ENCODE measurements around the gene ASB5.
"Not testable (repeated sequence)": the region's sequence is repeated elsewhere in the genome, so short reads cannot be mapped to it uniquely, and the experiment has no call there.

The ASB5 gene

DNA sequence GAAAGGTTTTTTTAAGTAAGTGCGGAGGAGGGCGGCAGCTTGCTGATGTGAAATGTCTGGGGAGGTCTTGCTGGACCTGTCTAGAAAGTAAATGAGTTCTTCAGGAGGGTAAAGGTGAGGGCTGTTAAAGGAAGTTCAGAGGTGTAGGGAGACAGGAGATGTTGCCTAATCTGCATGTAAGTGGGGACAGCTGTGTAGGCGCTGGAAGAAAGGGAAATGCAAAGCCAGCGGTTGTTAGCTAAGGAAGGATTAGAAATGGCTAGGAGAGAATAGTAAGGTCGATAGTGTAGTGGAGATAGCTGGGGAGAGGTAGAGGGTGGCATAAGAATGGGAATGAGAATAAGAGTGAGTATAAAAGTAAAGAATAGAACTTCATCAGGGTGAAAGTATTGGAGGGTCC is 26.9 kb upstream of the ASB5 start:
- H3K9me3 ChIP-seq (ENCODE audit: low read length); H2AFZ ChIP-seq (ENCODE audit: low read depth, low read length); H3K4me3 ChIP-seq (ENCODE audit: low read length); H3K4me1 ChIP-seq (ENCODE audit: insufficient read depth, low read length); H3K36me3 ChIP-seq (ENCODE audit: insufficient read depth, low read length); H3K27me3 ChIP-seq (ENCODE audit: insufficient read depth, low read length): not testable (repeated sequence)

- no peaks in the 10 kb centered on the region for H3K9me3 ChIP-seq (ENCODE audit: low read length)
- H3K4me3 ChIP-seq (ENCODE audit: low read length): no peak overlapping the region
- no peaks in the 10 kb centered on the region for H3K36me3 ChIP-seq (ENCODE audit: insufficient read depth, low read length)
- no peak overlapping the region for H2AFZ ChIP-seq (ENCODE audit: low read depth, low read length)
- no peaks in the 10 kb centered on the region for H3K27me3 ChIP-seq (ENCODE audit: insufficient read depth, low read length)
- H3K4me1 ChIP-seq (ENCODE audit: insufficient read depth, low read length): no peaks in the 10 kb centered on the region
These were observed 24.6 kb upstream of the ASB5 start for GRCh38 chr4:176293660-176294059.

DNA sequence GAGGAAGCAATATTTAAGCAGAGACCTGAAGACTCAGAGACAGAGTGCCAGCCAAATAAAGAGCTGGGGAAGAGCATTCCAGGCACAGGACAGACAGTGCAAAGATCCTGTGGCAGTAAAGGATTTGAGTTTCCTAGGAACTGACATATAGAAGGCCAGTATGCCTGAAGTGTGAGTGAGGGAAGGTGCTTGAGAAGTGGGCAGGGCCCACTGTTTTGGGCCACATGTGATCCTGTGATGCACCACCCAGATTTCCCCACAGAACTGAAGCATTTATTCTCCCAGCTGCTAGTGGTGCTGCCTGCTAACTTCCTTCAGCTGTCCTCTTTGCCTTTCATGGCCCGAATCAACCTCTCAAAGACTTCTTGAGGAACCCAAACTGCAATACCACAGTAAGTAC is 23.9 kb upstream of the ASB5 start:
- Histone ChIP-seq H3K36me3 (ENCODE audit: insufficient read depth, low read length) (no peaks in the 10 kb centered on the region), H2AFZ (ENCODE audit: low read depth, low read length) (no peak overlapping the region), H3K27me3 (ENCODE audit: insufficient read depth, low read length) (no peaks in the 10 kb centered on the region), H3K9me3 (ENCODE audit: low read length) (no peaks in the 10 kb centered on the region), H3K4me3 (ENCODE audit: low read length) (no peak overlapping the region), H3K4me1 (ENCODE audit: insufficient read depth, low read length) (no peaks in the 10 kb centered on the region)

GRCh38 chr4:176291748-176292147 is 22.7 kb upstream of the ASB5 start:
- Histone ChIP-seq H3K27me3 (ENCODE audit: insufficient read depth, low read length) (no peaks in the 10 kb centered on the region), H3K4me3 (ENCODE audit: low read length) (no peak overlapping the region)

DNA sequence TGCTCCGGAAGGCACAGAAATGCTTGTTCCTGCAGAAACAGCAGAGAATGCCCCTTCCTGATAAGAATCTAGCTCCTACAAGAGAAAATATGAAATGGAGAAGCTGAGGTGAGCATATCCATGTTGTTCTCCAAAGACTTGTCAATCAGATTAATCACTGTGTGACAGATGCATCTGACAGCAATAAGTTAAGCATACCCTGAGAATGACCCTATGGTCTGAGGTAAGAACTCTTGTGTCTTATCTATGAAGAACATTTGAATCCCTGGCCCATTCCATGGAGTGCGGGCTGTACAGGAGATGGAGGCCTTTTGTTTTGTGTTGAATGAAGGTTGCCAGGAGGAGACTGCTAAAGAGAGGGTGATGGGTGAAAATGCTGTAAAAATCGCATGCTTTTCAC is 21.5 kb upstream of the ASB5 start:
- H3K4me1 ChIP-seq (ENCODE audit: insufficient read depth, low read length): no peaks in the 10 kb centered on the region
- H3K27me3 ChIP-seq (ENCODE audit: insufficient read depth, low read length): no peaks in the 10 kb centered on the region
- H3K36me3 ChIP-seq (ENCODE audit: insufficient read depth, low read length): no peaks in the 10 kb centered on the region
- H3K4me3 ChIP-seq (ENCODE audit: low read length): no peak overlapping the region
- H2AFZ ChIP-seq (ENCODE audit: low read depth, low read length): no peak overlapping the region
- no peaks in the 10 kb centered on the region for H3K9me3 ChIP-seq (ENCODE audit: low read length)

More at GRCh38 chr4:176291748-176292147, 22.7 kb upstream of the ASB5 start:
- Histone ChIP-seq H2AFZ (ENCODE audit: low read depth, low read length) (no peak overlapping the region), H3K9me3 (ENCODE audit: low read length) (no peaks in the 10 kb centered on the region), H3K36me3 (ENCODE audit: insufficient read depth, low read length) (no peaks in the 10 kb centered on the region), H3K4me1 (ENCODE audit: insufficient read depth, low read length) (no peaks in the 10 kb centered on the region)

DNA sequence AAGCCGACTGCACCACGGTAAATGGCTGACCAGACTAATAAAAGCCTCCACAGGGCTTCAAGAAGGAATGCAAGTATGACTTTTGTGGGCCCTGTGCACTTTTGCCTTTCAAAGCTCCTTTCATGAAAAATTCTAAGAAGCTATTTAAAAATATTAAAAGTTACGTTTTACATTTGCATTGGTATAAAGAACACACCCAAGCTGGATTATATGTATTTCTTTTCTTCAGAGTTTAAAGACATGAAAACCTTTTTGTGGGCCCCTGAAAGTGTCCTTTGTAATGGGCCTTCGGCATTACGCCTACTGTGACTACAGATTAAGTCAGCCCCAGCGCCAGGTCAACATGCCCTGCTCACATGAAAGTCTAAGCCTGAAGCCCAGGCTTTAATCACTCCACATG is 20.5 kb upstream of the ASB5 start:
- H3K4me1 ChIP-seq (ENCODE audit: insufficient read depth, low read length): no peaks in the 10 kb centered on the region
- no peak overlapping the region for H3K4me3 ChIP-seq (ENCODE audit: low read length)
- no peaks in the 10 kb centered on the region for H3K9me3 ChIP-seq (ENCODE audit: low read length)
- no peaks in the 10 kb centered on the region for H3K36me3 ChIP-seq (ENCODE audit: insufficient read depth, low read length)
- H3K27me3 ChIP-seq (ENCODE audit: insufficient read depth, low read length): no peaks in the 10 kb centered on the region
- no peak overlapping the region for H2AFZ ChIP-seq (ENCODE audit: low read depth, low read length)

DNA sequence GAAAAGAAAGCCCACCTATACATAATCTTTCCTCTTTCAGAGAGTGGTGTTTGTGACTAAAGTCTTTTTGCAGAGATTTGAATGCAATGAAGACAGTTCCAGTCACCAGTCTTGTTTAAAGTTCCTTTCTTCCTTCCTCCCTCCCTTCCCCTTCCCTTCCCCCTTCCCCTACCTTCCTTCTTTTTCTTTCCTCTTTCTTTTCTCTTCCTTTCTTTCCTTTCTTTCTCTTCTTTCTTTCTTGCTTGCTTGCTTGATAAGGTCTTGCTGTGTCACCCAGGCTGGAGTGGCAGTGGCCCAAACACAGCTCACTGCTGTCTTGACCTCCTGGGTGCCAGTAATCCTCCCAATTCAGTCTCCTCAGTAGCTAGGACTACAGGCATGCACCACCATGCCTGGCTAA is 19.0 kb upstream of the ASB5 start:
- no peaks in the 10 kb centered on the region for H3K4me1 ChIP-seq (ENCODE audit: insufficient read depth, low read length)
- H3K36me3 ChIP-seq (ENCODE audit: insufficient read depth, low read length): no peaks in the 10 kb centered on the region
- H2AFZ ChIP-seq (ENCODE audit: low read depth, low read length): no peak overlapping the region
- H3K4me3 ChIP-seq (ENCODE audit: low read length): no peak overlapping the region
- no peaks in the 10 kb centered on the region for H3K27me3 ChIP-seq (ENCODE audit: insufficient read depth, low read length)
- no peaks in the 10 kb centered on the region for H3K9me3 ChIP-seq (ENCODE audit: low read length)

DNA sequence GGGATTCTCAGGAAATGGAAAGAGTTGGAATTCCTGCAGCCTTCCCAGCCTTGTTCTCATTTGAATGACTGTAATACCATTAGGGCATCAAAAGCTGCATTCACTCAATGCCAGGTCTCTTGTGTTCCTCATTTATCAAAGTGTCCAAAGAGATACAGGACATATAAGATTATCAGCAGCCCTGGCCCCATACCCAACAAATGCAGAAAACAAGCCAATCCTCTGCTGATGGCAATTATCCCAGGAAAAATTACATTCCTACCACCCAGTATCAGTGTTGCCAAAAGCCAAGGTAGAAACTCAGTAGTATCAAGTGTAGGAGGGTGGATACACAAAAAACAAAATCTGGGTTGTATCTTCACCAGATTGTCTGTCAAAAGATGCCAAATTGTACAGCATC is 18.5 kb upstream of the ASB5 start:
- Histone ChIP-seq H3K36me3 (ENCODE audit: insufficient read depth, low read length) (no peaks in the 10 kb centered on the region), H2AFZ (ENCODE audit: low read depth, low read length) (no peak overlapping the region), H3K4me1 (ENCODE audit: insufficient read depth, low read length) (no peaks in the 10 kb centered on the region), H3K4me3 (ENCODE audit: low read length) (no peak overlapping the region), H3K27me3 (ENCODE audit: insufficient read depth, low read length) (no peaks in the 10 kb centered on the region), H3K9me3 (ENCODE audit: low read length) (no peaks in the 10 kb centered on the region)

DNA sequence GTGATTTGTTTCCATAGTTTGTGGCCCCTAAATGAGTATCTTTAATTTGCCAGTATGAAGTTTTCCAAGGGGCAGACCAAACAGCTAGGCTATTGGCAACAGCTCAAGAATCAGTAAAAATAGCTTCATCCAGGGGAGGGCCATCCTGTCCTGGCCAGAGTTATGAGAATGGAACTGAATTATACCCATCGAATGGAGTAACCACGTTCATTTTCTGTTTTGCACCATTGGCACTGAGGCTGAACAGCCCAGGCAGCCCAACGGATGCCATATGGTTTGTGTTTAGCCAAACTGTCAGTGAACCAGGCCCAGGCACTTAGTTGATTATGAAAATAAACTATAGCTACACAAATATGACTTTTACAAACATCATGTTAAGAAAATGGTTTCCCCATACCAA is 17.7 kb upstream of the ASB5 start:
- Histone ChIP-seq H3K4me1 (ENCODE audit: insufficient read depth, low read length) (no peaks in the 10 kb centered on the region), H3K36me3 (ENCODE audit: insufficient read depth, low read length) (no peaks in the 10 kb centered on the region), H3K4me3 (ENCODE audit: low read length) (no peak overlapping the region), H3K9me3 (ENCODE audit: low read length) (no peaks in the 10 kb centered on the region), H2AFZ (ENCODE audit: low read depth, low read length) (no peak overlapping the region), H3K27me3 (ENCODE audit: insufficient read depth, low read length) (no peaks in the 10 kb centered on the region)

DNA sequence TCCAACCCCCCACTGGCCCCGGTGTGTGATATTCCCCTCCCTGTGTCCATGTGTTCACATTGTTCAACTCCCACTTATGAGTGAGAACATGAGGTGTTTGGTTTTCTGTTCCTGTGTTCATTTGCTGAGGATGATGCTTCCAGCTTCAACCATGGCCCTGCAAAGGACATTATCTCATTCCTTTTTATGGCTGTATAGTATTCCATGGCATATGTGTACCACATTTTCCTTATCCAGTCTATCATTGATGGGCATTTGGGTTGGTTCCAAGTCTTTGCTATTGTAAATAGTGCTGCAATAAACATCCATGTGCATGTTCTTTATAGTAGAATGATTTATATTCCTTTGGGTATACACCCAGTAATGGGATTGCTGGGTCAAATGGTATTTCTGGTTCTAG is 10.5 kb upstream of the ASB5 start:
- H3K4me1 ChIP-seq (ENCODE audit: insufficient read depth, low read length); H2AFZ ChIP-seq (ENCODE audit: low read depth, low read length); H3K27me3 ChIP-seq (ENCODE audit: insufficient read depth, low read length); H3K4me3 ChIP-seq (ENCODE audit: low read length); H3K9me3 ChIP-seq (ENCODE audit: low read length); H3K36me3 ChIP-seq (ENCODE audit: insufficient read depth, low read length): not testable (repeated sequence)

GRCh38 chr4:176277162-176277904 is 8.3 kb upstream of the ASB5 start:
- H3K4me1 ChIP-seq (ENCODE audit: insufficient read depth, low read length): no peaks in the 10 kb centered on the region
- no peaks in the 10 kb centered on the region for H3K9me3 ChIP-seq (ENCODE audit: low read length)
- H3K4me3 ChIP-seq (ENCODE audit: low read length): no peak overlapping the region
- peak overlapping the region; percentile 24 for H2AFZ ChIP-seq (ENCODE audit: low read depth, low read length)
- H3K36me3 ChIP-seq (ENCODE audit: insufficient read depth, low read length): no peaks in the 10 kb centered on the region
- H3K27me3 ChIP-seq (ENCODE audit: insufficient read depth, low read length): no peaks in the 10 kb centered on the region

- H3K27me3 ChIP-seq (ENCODE audit: insufficient read depth, low read length): no peaks in the 10 kb centered on the region
- no peaks in the 10 kb centered on the region for H3K4me1 ChIP-seq (ENCODE audit: insufficient read depth, low read length)
- H3K9me3 ChIP-seq (ENCODE audit: low read length): no peaks in the 10 kb centered on the region
- H3K36me3 ChIP-seq (ENCODE audit: insufficient read depth, low read length): no peaks in the 10 kb centered on the region
- H2AFZ ChIP-seq (ENCODE audit: low read depth, low read length): peak overlapping the region; percentile 24
- no peak overlapping the region for H3K4me3 ChIP-seq (ENCODE audit: low read length)
These were observed 7.7 kb upstream of the ASB5 start for GRCh38 chr4:176276710-176277109.

- H3K4me3 ChIP-seq (ENCODE audit: low read length): no peak overlapping the region
- no peaks in the 10 kb centered on the region for H3K9me3 ChIP-seq (ENCODE audit: low read length)
- no peaks in the 10 kb centered on the region for H3K36me3 ChIP-seq (ENCODE audit: insufficient read depth, low read length)
- H3K27me3 ChIP-seq (ENCODE audit: insufficient read depth, low read length): no peaks in the 10 kb centered on the region
- no peaks in the 10 kb centered on the region for H3K4me1 ChIP-seq (ENCODE audit: insufficient read depth, low read length)
- H2AFZ ChIP-seq (ENCODE audit: low read depth, low read length): no peak overlapping the region
These were observed 5.4 kb upstream of the ASB5 start for GRCh38 chr4:176274441-176274840.

GRCh38 chr4:176273736-176274135 is 4.7 kb upstream of the ASB5 start:
- Histone ChIP-seq H3K9me3 (ENCODE audit: low read length) (no peaks in the 10 kb centered on the region), H3K4me3 (ENCODE audit: low read length) (no peak overlapping the region), H3K36me3 (ENCODE audit: insufficient read depth, low read length) (no peaks in the 10 kb centered on the region), H2AFZ (ENCODE audit: low read depth, low read length) (no peak overlapping the region), H3K4me1 (ENCODE audit: insufficient read depth, low read length) (no peaks in the 10 kb centered on the region), H3K27me3 (ENCODE audit: insufficient read depth, low read length) (no peaks in the 10 kb centered on the region)
